ENCODE measurements around the gene NCK2. TPM values are rescaled to one million over a fixed set of nuclear protein-coding genes. Genes with fewer than 3 reads are reported as not detected.

Gene NCK2
- total and polyA plus RNA-seq, 2 of the 13 experiments (the other 11 are each of a cell fraction or from before 2014, with no cell fraction given) = 14.8 to 23.5 TPM

DNA sequence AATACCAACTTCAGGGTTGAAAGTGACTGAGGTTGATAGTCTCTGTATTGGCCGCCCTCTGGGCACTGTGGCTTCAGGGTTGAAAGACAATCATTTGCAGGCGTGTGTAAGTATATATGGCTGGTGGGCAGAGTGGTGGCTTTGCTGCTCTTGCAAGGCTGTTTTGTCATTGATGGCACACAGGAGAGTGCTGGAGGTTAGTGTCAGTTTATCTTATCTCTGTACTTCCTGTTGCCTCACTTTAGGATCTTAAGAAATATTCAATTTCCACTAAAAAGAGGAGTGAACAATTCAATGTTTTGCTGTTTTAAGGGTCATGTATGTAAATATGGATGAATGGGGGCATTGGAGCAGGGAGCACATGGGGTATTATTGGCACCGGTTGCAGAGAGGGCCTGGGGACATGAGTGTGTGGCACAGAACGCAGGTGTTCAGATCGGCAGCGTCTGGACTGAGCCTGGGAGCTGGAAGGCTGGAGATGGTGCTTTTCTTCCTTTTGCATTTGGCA, 51.5 kb downstream of the NCK2 start (continued):
- TF ChIP-seq, protein P1, sequence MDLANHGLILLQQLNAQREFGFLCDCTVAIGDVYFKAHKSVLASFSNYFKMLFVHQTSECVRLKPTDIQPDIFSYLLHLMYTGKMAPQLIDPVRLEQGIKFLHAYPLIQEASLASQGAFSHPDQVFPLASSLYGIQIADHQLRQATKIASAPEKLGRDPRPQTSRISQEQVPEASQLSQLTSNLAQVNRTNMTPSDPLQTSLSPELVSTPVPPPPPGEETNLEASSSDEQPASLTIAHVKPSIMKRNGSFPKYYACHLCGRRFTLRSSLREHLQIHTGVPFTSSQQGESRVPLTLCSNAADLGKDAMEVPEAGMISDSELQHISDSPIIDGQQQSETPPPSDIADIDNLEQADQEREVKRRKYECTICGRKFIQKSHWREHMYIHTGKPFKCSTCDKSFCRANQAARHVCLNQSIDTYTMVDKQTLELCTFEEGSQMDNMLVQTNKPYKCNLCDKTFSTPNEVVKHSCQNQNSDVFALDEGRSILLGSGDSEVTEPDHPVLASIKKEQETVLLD (CRISPR knock-in tag; IDR thresholded peaks at IDR 0.05; ENCODE audit: low read depth) = no peak
- TF ChIP-seq ZNF879 (CRISPR knock-in tag; IDR thresholded peaks at IDR 0.05) (no peak), NFATC3 (CRISPR knock-in tag; IDR thresholded peaks at IDR 0.05) (no peak), HIVEP1 (CRISPR knock-in tag; IDR thresholded peaks at IDR 0.05) (no peak), DNMT1 (CRISPR knock-in tag; IDR thresholded peaks at IDR 0.05) (no peak), CREB3 (CRISPR knock-in tag; IDR thresholded peaks at IDR 0.05) (no peak), HNRNPK (IDR thresholded peaks at IDR 0.05; ENCODE audit: low read depth, low read length, poor library complexity, severe bottlenecking) (no peak), ZNF44 (CRISPR knock-in tag; IDR thresholded peaks at IDR 0.05) (no peak), GLMP (CRISPR knock-in tag; IDR thresholded peaks at IDR 0.05; ENCODE audit: borderline replicate concordance) (no peak), NR2F1 (CRISPR knock-in tag; IDR thresholded peaks at IDR 0.05) (no peak), ZNF790 (CRISPR knock-in tag; IDR thresholded peaks at IDR 0.05; ENCODE audit: borderline replicate concordance) (no peak), ZNF292 (CRISPR knock-in tag; IDR thresholded peaks at IDR 0.05; ENCODE audit: borderline replicate concordance, low read depth) (no peak), RBFOX2 (IDR thresholded peaks at IDR 0.05; ENCODE audit: low read depth, low read length) (no peak), HMG20B (CRISPR knock-in tag; conservative IDR thresholded peaks at IDR 0.05) (no peak)
- TF ChIP-seq, protein P2, sequence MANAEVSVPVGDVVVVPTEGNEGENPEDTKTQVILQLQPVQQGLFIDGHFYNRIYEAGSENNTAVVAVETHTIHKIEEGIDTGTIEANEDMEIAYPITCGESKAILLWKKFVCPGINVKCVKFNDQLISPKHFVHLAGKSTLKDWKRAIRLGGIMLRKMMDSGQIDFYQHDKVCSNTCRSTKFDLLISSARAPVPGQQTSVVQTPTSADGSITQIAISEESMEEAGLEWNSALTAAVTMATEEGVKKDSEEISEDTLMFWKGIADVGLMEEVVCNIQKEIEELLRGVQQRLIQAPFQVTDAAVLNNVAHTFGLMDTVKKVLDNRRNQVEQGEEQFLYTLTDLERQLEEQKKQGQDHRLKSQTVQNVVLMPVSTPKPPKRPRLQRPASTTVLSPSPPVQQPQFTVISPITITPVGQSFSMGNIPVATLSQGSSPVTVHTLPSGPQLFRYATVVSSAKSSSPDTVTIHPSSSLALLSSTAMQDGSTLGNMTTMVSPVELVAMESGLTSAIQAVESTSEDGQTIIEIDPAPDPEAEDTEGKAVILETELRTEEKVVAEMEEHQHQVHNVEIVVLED (CRISPR knock-in tag; IDR thresholded peaks at IDR 0.05; ENCODE audit: borderline replicate concordance) = no peak
- TF ChIP-seq, protein P3, sequence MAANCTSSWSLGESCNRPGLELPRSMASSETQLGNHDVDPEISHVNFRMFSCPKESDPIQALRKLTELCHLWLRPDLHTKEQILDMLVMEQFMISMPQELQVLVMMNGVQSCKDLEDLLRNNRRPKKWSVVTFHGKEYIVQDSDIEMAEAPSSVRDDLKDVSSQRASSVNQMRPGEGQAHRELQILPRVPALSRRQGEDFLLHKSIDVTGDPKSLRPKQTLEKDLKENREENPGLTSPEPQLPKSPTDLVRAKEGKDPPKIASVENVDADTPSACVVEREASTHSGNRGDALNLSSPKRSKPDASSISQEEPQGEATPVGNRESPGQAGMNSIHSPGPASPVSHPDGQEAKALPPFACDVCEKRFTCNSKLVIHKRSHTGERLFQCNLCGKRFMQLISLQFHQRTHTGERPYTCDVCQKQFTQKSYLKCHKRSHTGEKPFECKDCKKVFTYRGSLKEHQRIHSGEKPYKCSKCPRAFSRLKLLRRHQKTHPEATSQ (CRISPR knock-in tag; IDR thresholded peaks at IDR 0.05; ENCODE audit: borderline replicate concordance) = no peak

All from HepG2 (cell line).